CD4-positive, alpha-beta T cell treated with Interleukin-12 subunit alpha and Interleukin-12 subunit beta, for 1 hour (primary cell): Measurements from ENCODE around the gene C1QL4.
"Not testable (repeated sequence)": the region's sequence is repeated elsewhere in the genome, so short reads cannot be mapped to it uniquely, and the experiment has no call there.

Source experiments
- DNase-seq: peaks from one replicate; pipeline ENCODE4 v3.0.0-alpha.2; 2020

The C1QL4 gene

DNA sequence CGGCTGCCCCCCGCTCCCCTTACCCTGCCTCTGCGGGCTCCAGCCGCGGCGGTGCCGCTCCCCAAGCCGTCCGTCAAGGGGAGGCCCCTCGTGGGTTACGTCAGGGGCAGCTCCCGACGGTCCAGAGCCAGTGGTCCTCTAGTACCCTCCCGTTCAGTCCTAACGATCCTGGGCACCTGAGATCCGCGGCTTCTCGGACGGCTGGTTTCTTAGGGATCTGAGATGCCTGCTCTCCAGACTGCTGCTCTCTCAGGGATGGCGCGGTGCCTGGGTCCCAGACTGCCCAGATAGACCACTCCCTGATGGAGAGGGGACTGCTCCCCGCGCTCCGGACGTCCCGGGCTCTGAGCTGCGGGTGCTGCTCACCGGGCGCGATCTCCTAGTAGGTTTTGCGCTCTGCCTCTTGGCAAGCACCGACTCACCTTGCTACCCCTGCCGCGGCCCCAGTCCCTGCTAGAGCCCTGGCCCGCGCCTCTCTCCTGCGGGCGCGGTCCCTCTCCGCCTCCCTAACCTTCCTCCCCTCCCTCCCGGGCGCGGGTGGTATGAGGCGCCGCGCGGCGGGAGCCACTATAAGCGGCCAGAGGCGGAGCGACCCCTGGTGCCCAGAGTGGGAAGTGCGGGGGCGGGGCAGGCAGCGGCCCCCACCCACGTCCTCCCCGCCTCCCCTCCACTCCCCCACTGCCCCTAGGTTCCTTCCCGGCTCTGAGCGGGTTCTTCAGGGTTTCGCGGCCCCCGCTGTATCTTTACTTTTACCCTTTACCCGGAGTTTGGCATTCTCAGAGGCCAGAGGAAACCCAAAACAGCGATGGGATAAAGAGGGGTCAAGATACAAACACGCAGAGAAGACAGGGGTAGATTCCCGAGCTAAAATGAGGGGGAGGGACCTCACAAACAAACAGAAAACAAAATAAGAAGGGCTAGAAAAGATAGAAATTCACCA is at the start of gene C1QL4:
Gene C1QL4 (minus strand): TSS at position 544 of the 940 bp plus-strand sequence. CDS start 711 bp downstream, outside the sequence.
- DNase-seq, result peak; percentile 90

DNA sequence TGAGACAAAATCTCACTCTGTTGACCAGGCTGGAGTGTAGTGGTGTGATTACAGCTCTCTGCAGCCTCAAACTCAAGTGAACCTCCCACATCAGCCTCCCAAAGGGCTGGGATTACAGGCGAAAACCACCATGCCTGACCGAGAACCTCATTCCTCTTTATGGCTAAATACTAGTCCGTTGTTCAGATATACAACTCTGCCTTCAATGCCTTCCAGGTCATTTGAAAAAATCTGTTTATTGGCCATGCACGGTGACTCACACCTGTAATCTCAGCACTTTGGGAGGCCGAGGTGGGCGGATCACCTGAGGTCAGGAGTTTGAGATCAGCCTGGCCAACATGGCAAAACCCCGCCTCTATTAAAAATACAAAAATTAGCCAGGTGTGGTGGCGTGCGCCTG is 43.2 kb upstream of the C1QL4 start:
- not testable (repeated sequence) for DNase-seq

DNA sequence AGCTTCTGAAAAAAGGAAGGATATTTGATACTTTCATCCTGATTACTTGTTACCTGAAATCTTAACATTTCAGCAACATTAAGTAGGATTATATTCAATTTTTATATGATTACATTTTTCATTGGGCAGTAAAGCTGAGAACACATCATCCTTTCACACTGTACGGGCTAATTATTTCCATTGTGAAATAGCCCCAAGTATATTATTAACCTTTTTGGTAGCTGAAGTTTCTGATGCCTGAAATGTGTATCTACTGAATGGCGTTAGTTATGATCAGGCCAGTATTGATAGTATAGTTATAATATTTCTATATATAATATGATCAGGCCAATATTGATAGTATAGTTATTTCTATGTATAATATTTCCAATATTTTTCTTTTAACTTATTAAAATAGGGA is 40.4 kb upstream of the C1QL4 start:
- no peak for DNase-seq

DNA sequence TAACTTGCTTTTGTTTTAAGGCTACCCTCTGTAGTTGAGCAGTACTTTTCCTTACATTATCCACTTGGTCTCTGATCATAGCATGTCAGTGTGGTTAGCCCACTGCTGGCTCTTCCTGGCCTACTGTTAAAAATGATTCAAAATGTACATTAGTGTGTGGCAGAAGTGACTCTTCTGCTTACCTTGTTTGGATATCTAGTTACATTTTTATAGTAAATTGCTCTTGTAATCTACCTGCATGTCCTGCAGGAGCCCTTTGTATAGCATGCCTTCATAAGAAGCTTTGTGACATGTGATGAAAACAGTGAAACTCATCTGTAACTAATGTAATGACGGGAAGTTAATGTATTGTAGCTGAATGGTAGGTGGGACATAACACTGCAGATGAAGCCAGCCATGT is 38.4 kb upstream of the C1QL4 start:
- no peak for DNase-seq

DNA sequence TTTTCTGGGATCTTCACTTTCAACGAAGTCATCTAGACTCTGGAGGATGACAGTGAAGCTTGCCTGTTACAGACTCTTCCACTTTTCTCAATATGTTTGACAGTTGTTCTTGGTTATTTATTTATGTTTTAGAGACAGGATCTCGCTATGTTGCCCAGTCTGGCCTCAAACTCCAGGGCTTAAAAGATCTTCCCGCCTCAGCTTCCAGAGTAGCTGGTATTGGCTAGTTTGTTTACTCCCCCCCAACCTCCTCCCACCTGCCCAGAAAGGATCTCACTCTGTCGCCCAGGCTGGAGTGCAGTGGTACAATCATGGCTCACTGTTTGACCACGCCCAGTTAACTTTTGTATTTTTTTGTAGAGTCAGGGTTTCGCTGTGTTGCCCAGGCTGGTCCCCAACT is 33.6 kb upstream of the C1QL4 start:
- no peak for DNase-seq

GRCh38 chr12:49369411-49370145 is 32.6 kb upstream of the C1QL4 start:
- DNase-seq, result no peak

DNA sequence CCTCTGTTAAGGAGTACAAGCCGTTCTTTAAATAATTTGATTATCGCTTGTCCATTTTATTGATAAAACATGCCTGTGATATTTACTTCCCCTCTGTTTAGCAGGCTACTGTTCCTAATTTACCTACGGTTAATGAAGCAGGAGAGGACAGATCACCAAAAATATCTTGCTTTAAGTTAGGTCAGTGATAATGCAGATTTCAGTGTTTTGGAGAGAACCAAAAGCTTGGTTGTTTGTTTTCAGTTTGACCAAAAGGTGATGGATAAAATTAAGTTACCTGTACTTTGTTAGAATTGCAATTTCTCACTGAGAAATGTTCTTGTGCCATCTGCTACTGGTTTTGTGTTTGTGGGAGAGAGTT is 31.2 kb upstream of the C1QL4 start:
- DNase-seq, result no peak

DNA sequence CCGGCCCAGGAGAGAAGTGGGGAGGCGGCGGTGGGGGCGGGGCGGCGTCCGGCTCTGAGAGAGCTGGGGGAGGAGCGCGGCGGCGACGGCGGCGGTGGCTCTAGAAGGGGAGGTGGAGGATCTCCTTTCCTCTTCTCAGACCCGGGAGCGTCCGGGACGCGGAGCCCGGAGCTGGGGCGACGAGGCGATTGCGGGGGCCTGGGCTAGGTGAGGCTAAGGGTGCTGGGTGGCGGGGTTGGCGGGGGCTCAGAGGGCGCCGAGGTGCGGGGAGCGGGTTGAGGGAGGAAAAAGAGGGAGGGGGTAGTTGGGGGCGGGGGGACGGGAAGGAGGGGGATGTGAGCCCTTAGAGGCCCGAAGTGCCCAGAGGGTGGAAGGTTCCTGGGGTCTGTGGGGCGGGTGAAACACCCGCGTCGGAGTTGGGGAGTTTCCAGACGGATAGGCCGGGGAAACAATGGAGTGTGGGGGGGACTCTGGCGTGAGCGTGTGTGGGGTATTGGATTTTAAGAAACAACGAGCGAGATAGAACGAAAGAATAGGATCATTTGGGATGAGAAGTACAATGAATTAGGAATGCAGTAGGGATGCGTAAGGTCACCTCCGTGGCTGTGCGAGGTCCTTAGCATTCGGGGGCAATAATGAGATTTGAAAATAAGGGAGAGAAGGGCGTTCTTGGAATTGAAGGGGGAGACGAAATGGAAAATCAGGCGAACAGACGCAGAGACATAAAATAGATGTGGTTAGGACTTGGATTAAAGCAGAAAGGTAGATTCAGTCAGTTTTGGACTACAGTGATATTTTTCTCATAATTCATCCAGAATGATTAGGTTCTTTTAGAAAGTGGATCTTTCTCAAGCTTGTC is 30.6 kb upstream of the C1QL4 start, which contains the start of gene SPATS2:
Gene SPATS2 (plus strand): TSS at position 82 of the 859 bp plus-strand sequence. CDS start 93,551 bp downstream, outside the sequence.
- no peak for DNase-seq

DNA sequence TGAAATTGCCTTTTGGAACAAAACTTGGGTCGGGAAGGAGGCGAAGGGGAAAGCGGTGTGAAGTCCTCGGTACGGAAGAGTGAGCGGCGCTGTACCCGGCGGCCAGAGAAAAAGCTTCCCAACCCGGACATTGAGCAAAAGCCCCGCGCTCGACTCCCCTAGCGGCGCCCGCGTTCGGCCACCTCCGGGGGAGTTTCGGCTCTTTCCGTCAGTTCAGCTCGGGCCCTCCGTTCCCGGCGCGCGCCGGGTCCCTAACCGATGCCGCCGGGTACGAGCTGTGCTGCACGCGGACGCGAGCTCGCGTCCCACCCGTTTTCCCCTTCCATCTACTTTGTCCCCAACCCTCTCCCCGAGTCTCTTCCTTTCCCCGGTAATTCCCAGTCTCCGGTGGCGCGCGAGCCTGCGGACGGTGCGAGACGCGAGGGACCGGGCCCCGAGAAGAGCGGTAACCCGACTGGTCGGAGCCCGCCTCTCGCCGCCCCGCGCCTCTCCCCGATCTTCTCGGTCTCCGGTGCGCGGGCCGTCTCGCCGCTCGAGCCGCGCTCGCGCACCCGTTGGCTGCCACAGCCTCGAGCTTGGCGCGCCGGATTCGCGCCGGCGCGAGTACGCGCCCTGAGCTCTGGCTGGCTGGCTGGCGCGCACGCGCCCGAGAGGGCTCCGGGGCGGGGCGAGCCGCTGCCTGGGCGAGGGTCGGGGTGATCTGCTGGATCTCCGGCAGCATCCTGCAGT is 29.8 kb upstream of the C1QL4 start:
- DNase-seq, result peak; percentile 89

DNA sequence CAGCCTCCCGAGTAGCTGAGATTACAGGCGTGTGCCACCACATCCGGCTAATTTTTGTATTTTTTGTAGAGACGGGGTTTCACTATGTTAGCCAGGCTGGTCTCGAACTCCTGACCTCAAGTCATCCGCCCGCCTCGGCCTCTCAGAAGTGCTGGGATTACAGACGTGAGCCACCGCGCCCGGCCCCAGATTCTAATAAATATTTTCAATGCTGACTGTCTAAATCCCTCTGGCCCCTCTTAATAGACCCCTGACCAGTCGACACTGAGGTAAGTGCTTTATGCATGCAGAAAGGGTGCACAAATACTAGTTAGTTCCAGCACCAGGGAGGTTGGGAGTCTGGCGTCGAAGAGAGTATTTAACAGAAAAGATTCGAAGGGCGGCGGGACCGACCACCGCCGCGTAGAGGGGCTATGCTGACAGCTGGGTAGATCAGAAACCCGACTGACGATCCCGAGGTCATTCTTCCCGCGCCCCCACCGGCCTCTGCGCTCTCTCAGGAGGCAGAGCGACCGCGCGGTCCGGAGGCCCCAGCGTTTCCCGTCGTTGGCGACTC is 29.2 kb upstream of the C1QL4 start:
- DNase-seq, result no peak

DNA sequence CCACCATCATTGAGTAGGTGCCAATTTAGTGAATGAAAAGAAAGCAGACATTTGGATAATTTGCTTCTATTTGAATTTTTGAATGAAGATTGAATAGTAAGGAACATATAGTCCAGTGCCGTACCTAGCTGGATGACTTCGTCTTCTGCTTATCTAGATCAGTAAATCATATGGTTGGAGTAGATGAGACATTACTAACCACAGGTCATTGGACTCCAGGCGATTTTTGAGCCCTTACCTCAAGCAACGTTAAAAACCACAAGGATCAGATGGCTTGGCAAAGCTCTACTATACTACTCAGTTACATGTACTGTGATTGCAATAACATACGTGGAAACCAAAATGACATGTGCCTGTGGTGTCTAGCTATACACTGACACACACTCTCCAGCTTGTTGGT is 28.6 kb upstream of the C1QL4 start:
- no peak for DNase-seq

GRCh38 chr12:49364989-49365388 is 28.0 kb upstream of the C1QL4 start:
- no peak for DNase-seq

- no peak for DNase-seq
Observed at GRCh38 chr12:49362077-49362476, 25.1 kb upstream of the C1QL4 start.

DNA sequence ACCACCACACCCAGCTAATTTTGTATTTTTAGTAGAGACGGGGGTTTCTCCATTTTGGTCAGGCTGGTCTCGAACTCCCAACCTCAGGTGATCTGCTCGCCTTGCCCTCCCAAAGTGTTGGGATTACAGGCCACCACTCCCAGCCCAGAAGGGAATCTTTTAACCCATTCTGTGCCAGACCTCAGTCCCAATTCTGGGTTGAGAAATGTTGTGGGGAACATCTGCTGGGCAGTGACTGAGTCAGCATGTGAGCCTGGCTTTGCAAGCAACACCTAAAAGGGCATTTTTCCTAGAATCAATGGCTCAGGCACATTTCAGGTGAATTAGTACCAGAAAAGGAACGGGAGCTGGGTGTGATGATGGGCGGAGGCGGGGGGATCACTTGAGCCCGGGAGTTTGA is 22.7 kb upstream of the C1QL4 start:
- no peak for DNase-seq

- DNase-seq, result peak; percentile 76
Observed at GRCh38 chr12:49358483-49359141, 21.6 kb upstream of the C1QL4 start.

GRCh38 chr12:49357103-49357678 is 20.2 kb upstream of the C1QL4 start:
- peak; percentile 40 for DNase-seq

DNA sequence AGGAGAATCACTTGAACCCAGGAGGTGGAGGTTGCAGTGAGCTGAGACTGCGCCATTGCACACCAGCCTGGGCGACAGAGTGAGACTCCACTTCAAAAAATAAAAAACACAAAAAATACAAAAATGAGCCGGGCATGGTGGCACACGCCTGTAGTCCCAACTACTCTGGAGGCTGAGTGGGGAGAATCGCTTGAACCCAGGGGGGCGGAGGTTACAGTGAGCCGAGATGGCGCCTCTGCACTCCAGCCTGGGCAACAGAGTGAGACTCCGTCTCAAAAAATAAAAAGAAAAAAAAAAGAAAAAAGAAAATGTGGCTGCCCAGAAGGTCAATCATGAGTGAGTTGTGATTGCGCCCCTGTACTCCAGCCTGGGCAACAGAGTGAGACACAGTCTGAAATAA is 18.9 kb upstream of the C1QL4 start:
- no peak for DNase-seq

GRCh38 chr12:49352351-49352750 is 15.4 kb upstream of the C1QL4 start:
- DNase-seq, result no peak

DNA sequence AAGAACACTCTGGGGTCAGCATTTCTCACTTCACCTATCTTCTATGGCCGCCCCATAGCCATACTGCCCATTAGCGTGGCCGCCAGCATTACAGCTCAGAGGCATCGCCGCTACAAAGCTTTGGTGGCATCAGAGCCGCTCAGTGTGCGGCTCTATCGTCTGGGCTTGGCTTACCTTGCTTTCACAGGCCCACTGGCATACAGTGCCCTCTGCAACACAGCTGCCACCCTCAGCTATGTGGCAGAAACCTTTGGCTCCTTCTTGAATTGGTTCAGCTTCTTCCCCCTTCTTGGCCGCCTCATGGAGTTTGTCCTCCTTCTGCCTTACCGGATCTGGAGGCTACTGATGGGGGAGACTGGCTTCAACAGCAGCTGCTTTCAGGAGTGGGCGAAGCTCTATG is 12.3 kb upstream of the C1QL4 start:
- DNase-seq, result no peak

DNA sequence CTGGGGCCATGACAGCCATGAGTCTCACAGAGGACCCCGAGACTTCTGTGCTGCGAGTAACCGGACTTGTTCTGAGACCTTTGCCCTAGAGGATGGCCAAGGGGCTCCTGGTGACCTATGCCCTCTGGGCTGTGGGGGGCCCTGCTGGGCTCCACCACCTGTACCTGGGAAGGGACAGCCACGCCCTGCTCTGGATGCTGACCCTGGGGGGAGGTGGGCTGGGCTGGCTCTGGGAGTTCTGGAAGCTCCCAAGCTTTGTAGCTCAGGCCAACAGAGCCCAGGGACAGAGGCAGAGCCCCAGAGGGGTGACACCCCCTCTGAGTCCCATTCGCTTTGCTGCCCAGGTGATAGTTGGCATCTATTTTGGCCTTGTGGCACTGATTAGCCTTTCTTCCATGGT is 11.8 kb upstream of the C1QL4 start:
- no peak for DNase-seq
